GM12878 (cell line): ENCODE results near the gene CCBE1. TPM values are rescaled to one million over a fixed set of nuclear protein-coding genes. Genes with fewer than 3 reads are reported as not detected.

Source experiments
- ATAC-seq: fragments of 200-7000 bp; cut with Tn5 transposase; 3 replicates; pipeline ENCODE4 v1.9.1; 2020; ENCODE audit warnings: mild to moderate bottlenecking, moderate library complexity
- BruUV-seq: library from RNA; stranded (reverse); fragments of 400-500 nt; replicated peaks from 2 replicates; lab custom pipeline; 2021; lab: Mats Ljungman, UMichigan
- CTCF ChIA-PET: fragments of 300-600 bp; sonication (Branson Sonifier 250); formaldehyde crosslinking; extraction: SDS; loops from one replicate; lab custom pipeline; 2021; ENCODE audit warnings: inconsistent platforms; lab: Yijun Ruan, JAX
- POLR2A ChIA-PET: fragments of 350-600 bp; formaldehyde crosslinking; extraction: SDS; loops from one replicate; lab custom pipeline; 2021; ENCODE audit warnings: inconsistent platforms; lab: Charles Lee
- RAD21 ChIA-PET: fragments of 300-600 bp; sonication (Branson Sonifier 250); formaldehyde crosslinking; loops from one replicate; lab custom pipeline; 2023; ENCODE audit warnings: antibody characterized with exemption; ENCODE audit not compliant: unreplicated experiment; lab: Charles Lee
- SMC1A ChIA-PET: fragments of 300-600 bp; sonication (Branson Sonifier 250); formaldehyde crosslinking; loops from one replicate; lab custom pipeline; 2023; ENCODE audit not compliant: unreplicated experiment, uncharacterized antibody; lab: Charles Lee
- DNase-seq: peaks from one replicate; pipeline ENCODE4 v3.0.0-alpha.2; 2011; ENCODE audit warnings: low read depth, low spot score
- FAIRE-seq: peaks from 3 replicates; lab custom pipeline; 2011; peaks lifted over from hg19 to GRCh38; lab: Jason Lieb, UNC
- H2AFZ ChIP-seq: 2 replicates; pipeline ENCODE4 v1.6.0; 2011; ENCODE audit warnings: low read depth, low read length, control low read depth; ENCODE audit not compliant: control insufficient read depth
- H3K27ac ChIP-seq: 2 replicates; pipeline ENCODE4 v1.5.1; 2011; ENCODE audit warnings: control low read depth; ENCODE audit not compliant: control insufficient read depth, insufficient read depth
- H3K27me3 ChIP-seq, 2 experiments: replicated peaks in 1 of 2; 2 replicates each; pipeline versions ENCODE4 v1.6.0 to v1.6.1; 2011; ENCODE audit warnings: low read length in 1 of 2; ENCODE audit not compliant: control insufficient read depth in 2 of 2, insufficient read depth in 2 of 2
- H3K36me3 ChIP-seq, 2 experiments: 2 replicates each; pipeline ENCODE4 v1.5.1; 2011; ENCODE audit warnings: low read length in 1 of 2; ENCODE audit not compliant: control insufficient read depth in 2 of 2, insufficient read depth in 2 of 2
- H3K4me1 ChIP-seq: 2 replicates; pipeline ENCODE4 v1.6.1; 2011; ENCODE audit warnings: mild to moderate bottlenecking, low read length, moderate library complexity, mixed read lengths; ENCODE audit not compliant: control insufficient read depth, insufficient read depth
- H3K4me2 ChIP-seq: 2 replicates; pipeline ENCODE4 v1.6.0; 2011; ENCODE audit warnings: control low read depth; ENCODE audit not compliant: control insufficient read depth, insufficient read depth
- H3K4me3 ChIP-seq: fragments of 200-600 bp; sonication (generic); 2 replicates; pipeline ENCODE4 v1.5.1; 2016
- H3K79me2 ChIP-seq: 2 replicates; pipeline ENCODE4 v1.6.0; 2011; ENCODE audit warnings: low read length; ENCODE audit not compliant: control insufficient read depth, insufficient read depth
- H3K9ac ChIP-seq: 2 replicates; pipeline ENCODE4 v1.8.0; 2011; ENCODE audit warnings: low read length, control low read depth, mixed read lengths; ENCODE audit not compliant: control insufficient read depth, insufficient read depth
- H3K9me3 ChIP-seq: replicated peaks from 3 replicates; pipeline ENCODE4 v1.5.1; 2011; ENCODE audit warnings: mild to moderate bottlenecking, low read length; ENCODE audit not compliant: control insufficient read depth, insufficient read depth
- H4K20me1 ChIP-seq: 2 replicates; pipeline ENCODE4 v1.6.0; 2011; ENCODE audit not compliant: control insufficient read depth, insufficient read depth
- CHD2 ChIP-seq: IDR thresholded peaks from 2 replicates; pipeline ENCODE4 v1.6.1; 2011; ENCODE audit warnings: low read depth, low read length, improper control_type of control experiment, borderline replicate concordance
- HCFC1 ChIP-seq: fragments of 150-350 bp; IDR thresholded peaks from 2 replicates; pipeline ENCODE4 v1.6.1; 2014; ENCODE audit warnings: low read length
- MYB ChIP-seq: fragments of 150-350 bp; IDR thresholded peaks from 2 replicates; pipeline ENCODE4 v1.6.1; 2014; ENCODE audit warnings: mild to moderate bottlenecking, low read depth, low read length, borderline replicate concordance
- PBX3 ChIP-seq: IDR thresholded peaks from 2 replicates; pipeline ENCODE4 v1.6.1; 2011; ENCODE audit warnings: mild to moderate bottlenecking, low read depth, low read length, moderate library complexity; ENCODE audit not compliant: insufficient replicate concordance
- RAD51 ChIP-seq: fragments of 450-650 bp; IDR thresholded peaks from 2 replicates; pipeline ENCODE4 v1.6.1; 2016; ENCODE audit warnings: moderate library complexity, mild to moderate bottlenecking, inconsistent platforms
- RUNX3 ChIP-seq: IDR thresholded peaks from 2 replicates; pipeline ENCODE4 v1.6.1; 2012; ENCODE audit warnings: low read length, inconsistent platforms
- SKIL ChIP-seq: fragments of 450-650 bp; IDR thresholded peaks from 2 replicates; pipeline ENCODE4 v1.6.1; 2017; ENCODE audit warnings: mild to moderate bottlenecking, low read depth, inconsistent platforms; ENCODE audit not compliant: poor library complexity, severe bottlenecking
- SUZ12 ChIP-seq: fragments of 200-600 bp; sonication (generic); IDR thresholded peaks from one replicate; pipeline ENCODE4 v1.6.1; 2018; ENCODE audit warnings: antibody characterized with exemption, mild to moderate bottlenecking; ENCODE audit not compliant: unreplicated experiment
- TCF3 ChIP-seq: IDR thresholded peaks from 2 replicates; pipeline ENCODE4 v1.6.1; 2012; ENCODE audit warnings: low read depth, mild to moderate bottlenecking, low read length, borderline replicate concordance; ENCODE audit not compliant: insufficient read depth
- USF2 ChIP-seq: IDR thresholded peaks from 2 replicates; pipeline ENCODE4 v1.6.1; 2011; ENCODE audit warnings: low read depth, low read length, improper control_type of control experiment, borderline replicate concordance
- ZNF687 ChIP-seq: fragments of 450-650 bp; IDR thresholded peaks from 2 replicates; pipeline ENCODE4 v1.6.1; 2017; ENCODE audit warnings: mild to moderate bottlenecking, moderate library complexity
- WGBS: methylation state at CpG from one replicate; pipeline ENCODE4 v1.1.6; 2016; ENCODE audit warnings: low lambda C conversion rate; ENCODE audit not compliant: insufficient replicate concordance, insufficient coverage; ENCODE audit errors: missing lambda C conversion rate; 5-methylcytosine and 5-hydroxymethylcytosine counted together
- in situ Hi-C: fragments of 300-500 bp; cut with MboI; formaldehyde crosslinking; loops from 9 replicates; pipeline ENCODE4 v1.14.3; 2018; ENCODE audit warnings: mixed read lengths
- intact Hi-C: fragments of 100-400 bp; cut with micrococcal nuclease; formaldehyde crosslinking; loops from one replicate; pipeline ENCODE4 v1.14.2; 2022; ENCODE audit not compliant: unreplicated experiment
- polyA plus RNA-seq, 11 experiments: library from polyadenylated mRNA; depleted of rRNA in 4 of 11; unstranded in 6 of 11; stranded (reverse) in 5 of 11; fragments of >200 nt; fragmentation: Nextera tagmentation in 4 of 11; fragmentation: Illumina TruSeq in 1 of 11; extraction: Ambion mirVana in 4 of 11; extraction: Trizol in 1 of 11; gene quantifications; 1 replicate in 1 of 11; 2 replicates in 10 of 11; pipeline versions ENCODE4 v1.2.1 to v1.2.3, GENCODE V29; 2011 to 2016; ENCODE audit warnings: inconsistent platforms in 2 of 11, missing spikeins in 2 of 11, low read depth in 1 of 11
- total RNA-seq, 4 experiments: library from RNA; depleted of rRNA in 3 of 4; stranded (reverse); fragments of >200 nt in 3 of 4; fragmentation: Illumina TruSeq in 1 of 4; extraction: Trizol in 1 of 4; gene quantifications; 2 replicates each; pipeline versions ENCODE4 v1.2.1 to v1.2.3, GENCODE V29; 2013 to 2021
- TF ChIP-seq, protein P1 (sequence below): fragments of 150-350 bp; IDR thresholded peaks from 2 replicates; pipeline ENCODE4 v1.6.1; 2016; ENCODE audit warnings: low read depth, low read length

The CCBE1 gene
- total and polyA plus RNA-seq, 10 of the 15 experiments (the other 5 are each of a cell fraction or from before 2014, with no cell fraction given), result 0.03 to 0.49 (median 0.04) TPM; not detected in 7

- H2AFZ ChIP-seq, result no peak overlapping the region
- ChIA-PET RAD21 (no interaction called here), CTCF (interaction anchor here (0.6 kb wide), 1 partner anchor 738 kb away, joined by 3 read pairs; no protein-coding TSS in a partner anchor), SMC1A (no interaction called here), POLR2A (no interaction called here)
- ATAC-seq (no peak), DNase-seq (no peak), FAIRE-seq (no peak)
- no peaks in the 10 kb centered on the region for H3K9me3 ChIP-seq
- no TSS peak for BruUV-seq
- H4K20me1 ChIP-seq, result no peaks in the 10 kb centered on the region
- no peaks in the 10 kb centered on the region for H3K79me2 ChIP-seq
- WGBS, result 37% methylated on average over 6 of the region's 6 CpGs
- in situ Hi-C loops, result no loop called here
- no peak overlapping the region for H3K4me2 ChIP-seq
- intact Hi-C loops, result no loop called here
- H3K9ac ChIP-seq, result no peak overlapping the region
- no peaks in the 10 kb centered on the region for H3K4me1 ChIP-seq
- no peak overlapping the region for H3K4me3 ChIP-seq
- H3K27me3 ChIP-seq, result peaks cover 0 to 2% of the 10 kb centered on the region in 2 experiments; a peak in 2 of 4 replicates
- no peaks in the 10 kb centered on the region for H3K36me3 ChIP-seq
- no peak overlapping the region for H3K27ac ChIP-seq
- TF ChIP-seq RAD51 (no peak), USF2 (no peak), PBX3 (no peak), MYB (no peak), SUZ12 (no peak), HCFC1 (no peak), TCF3 (no peak), SKIL (no peak), CHD2 (no peak), ZNF687 (no peak), RUNX3 (no peak)
- TF ChIP-seq, protein P1, sequence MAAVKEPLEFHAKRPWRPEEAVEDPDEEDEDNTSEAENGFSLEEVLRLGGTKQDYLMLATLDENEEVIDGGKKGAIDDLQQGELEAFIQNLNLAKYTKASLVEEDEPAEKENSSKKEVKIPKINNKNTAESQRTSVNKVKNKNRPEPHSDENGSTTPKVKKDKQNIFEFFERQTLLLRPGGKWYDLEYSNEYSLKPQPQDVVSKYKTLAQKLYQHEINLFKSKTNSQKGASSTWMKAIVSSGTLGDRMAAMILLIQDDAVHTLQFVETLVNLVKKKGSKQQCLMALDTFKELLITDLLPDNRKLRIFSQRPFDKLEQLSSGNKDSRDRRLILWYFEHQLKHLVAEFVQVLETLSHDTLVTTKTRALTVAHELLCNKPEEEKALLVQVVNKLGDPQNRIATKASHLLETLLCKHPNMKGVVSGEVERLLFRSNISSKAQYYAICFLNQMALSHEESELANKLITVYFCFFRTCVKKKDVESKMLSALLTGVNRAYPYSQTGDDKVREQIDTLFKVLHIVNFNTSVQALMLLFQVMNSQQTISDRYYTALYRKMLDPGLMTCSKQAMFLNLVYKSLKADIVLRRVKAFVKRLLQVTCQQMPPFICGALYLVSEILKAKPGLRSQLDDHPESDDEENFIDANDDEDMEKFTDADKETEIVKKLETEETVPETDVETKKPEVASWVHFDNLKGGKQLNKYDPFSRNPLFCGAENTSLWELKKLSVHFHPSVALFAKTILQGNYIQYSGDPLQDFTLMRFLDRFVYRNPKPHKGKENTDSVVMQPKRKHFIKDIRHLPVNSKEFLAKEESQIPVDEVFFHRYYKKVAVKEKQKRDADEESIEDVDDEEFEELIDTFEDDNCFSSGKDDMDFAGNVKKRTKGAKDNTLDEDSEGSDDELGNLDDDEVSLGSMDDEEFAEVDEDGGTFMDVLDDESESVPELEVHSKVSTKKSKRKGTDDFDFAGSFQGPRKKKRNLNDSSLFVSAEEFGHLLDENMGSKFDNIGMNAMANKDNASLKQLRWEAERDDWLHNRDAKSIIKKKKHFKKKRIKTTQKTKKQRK, result no peak
Measured at GRCh38 chr18:59535055-59535454, 162.2 kb downstream of the CCBE1 start.
